K562 (cell line): ENCODE measurements around the gene TMEM92. TPM values are rescaled to one million over a fixed set of nuclear protein-coding genes. Genes with fewer than 3 reads are reported as not detected.
A peak's percentile ranks its signal among the peaks of the same experiment; 100 is the strongest.

Experiments
- ATAC-seq: fragments of 200-7000 bp; cut with Tn5 transposase; 3 replicates; pipeline ENCODE4 v1.9.1; 2020; ENCODE audit warnings: moderate library complexity
- BruUV-seq: library from RNA; stranded (reverse); fragments of 400-500 nt; replicated peaks from 2 replicates; lab custom pipeline; 2021; lab: Mats Ljungman, UMichigan
- CTCF ChIA-PET: fragments of 300-600 bp; formaldehyde crosslinking; extraction: SDS; loops from one replicate; lab custom pipeline; 2021; ENCODE audit warnings: low intra/inter-chr PET ratio; lab: Yijun Ruan, JAX
- POLR2A ChIA-PET: fragments of 300-600, 350-650 bp; sonication (Branson Sonifier 250); formaldehyde crosslinking; extraction: SDS; loops from one replicate; lab custom pipeline; 2021; ENCODE audit warnings: antibody characterized with exemption, inconsistent platforms; lab: Yijun Ruan, JAX
- DNase-seq, 4 experiments: peaks; one replicate each; pipeline versions ENCODE4 v3.0.0 to v3.0.0-alpha.2; 2011 to 2018; ENCODE audit warnings: low spot score in 3 of 4, mixed read lengths in 3 of 4; ENCODE audit errors: extremely low read depth in 1 of 4
- FAIRE-seq: peaks from 2 replicates; lab custom pipeline; 2011; peaks lifted over from hg19 to GRCh38; lab: Jason Lieb, UNC
- H2AFZ ChIP-seq: 2 replicates; pipeline ENCODE4 v1.6.0; 2011; ENCODE audit warnings: low read depth, low read length, control low read depth, inconsistent platforms
- H3K27ac ChIP-seq: fragments of 200-600 bp; 3 replicates; pipeline ENCODE4 v1.8.0; 2011; ENCODE audit warnings: low read depth, mild to moderate bottlenecking, control low read depth, inconsistent platforms, low read length, moderate library complexity, mixed read lengths; ENCODE audit errors: extremely low read depth
- H3K27me3 ChIP-seq, 2 experiments: fragments of 300-600 bp in 1 of 2; 2 replicates in 1 of 2; 3 replicates in 1 of 2; pipeline versions ENCODE4 v1.6.0 to v1.8.0; 2011; ENCODE audit warnings: inconsistent platforms in 2 of 2, low read length in 2 of 2, mild to moderate bottlenecking in 1 of 2, mixed read lengths in 1 of 2, moderate library complexity in 1 of 2; ENCODE audit not compliant: control insufficient read depth in 2 of 2, insufficient read depth in 2 of 2
- H3K36me3 ChIP-seq: fragments of 300-600 bp; 3 replicates; pipeline ENCODE4 v1.8.0; 2011; ENCODE audit warnings: mild to moderate bottlenecking, low read length, inconsistent platforms; ENCODE audit not compliant: control insufficient read depth, insufficient read depth
- H3K4me1 ChIP-seq, 2 experiments: fragments of 200-600 bp in 1 of 2; replicated peaks in 1 of 2; 2 replicates in 1 of 2; 3 replicates in 1 of 2; pipeline versions ENCODE4 v1.5.1 to v1.8.0; 2011; ENCODE audit warnings: inconsistent platforms in 2 of 2, low read length in 2 of 2, mild to moderate bottlenecking in 1 of 2, mixed read lengths in 1 of 2, moderate library complexity in 1 of 2; ENCODE audit not compliant: control insufficient read depth in 2 of 2, insufficient read depth in 2 of 2
- H3K4me2 ChIP-seq: 2 replicates; pipeline ENCODE4 v1.6.1; 2011; ENCODE audit warnings: low read length, control low read depth, inconsistent platforms, mixed read lengths; ENCODE audit not compliant: insufficient read depth
- H3K4me3 ChIP-seq: fragments of 200-600 bp; sonication (generic), shearing (Covaris generic); 2 replicates; pipeline ENCODE4 v1.5.1; 2016; ENCODE audit warnings: control low read depth, inconsistent platforms
- H3K79me2 ChIP-seq: fragments of 200-600 bp; 3 replicates; pipeline ENCODE4 v1.8.0; 2011; ENCODE audit warnings: low read length, inconsistent platforms; ENCODE audit not compliant: control insufficient read depth, insufficient read depth
- H3K9ac ChIP-seq, 2 experiments: 2 replicates each; pipeline versions ENCODE4 v1.6.0 to v1.6.1; 2011; ENCODE audit warnings: low read depth in 2 of 2, low read length in 2 of 2, control low read depth in 1 of 2, inconsistent platforms in 1 of 2, mild to moderate bottlenecking in 1 of 2, mixed read lengths in 1 of 2; ENCODE audit not compliant: insufficient read depth in 1 of 2
- H3K9me1 ChIP-seq: one replicate; pipeline ENCODE4 v1.6.0; 2011; ENCODE audit warnings: inconsistent platforms, mild to moderate bottlenecking, low read length, moderate library complexity; ENCODE audit not compliant: control insufficient read depth, insufficient read depth
- H3K9me3 ChIP-seq: replicated peaks from 2 replicates; pipeline ENCODE4 v1.5.1; 2011; ENCODE audit warnings: low read depth, low read length, inconsistent platforms; ENCODE audit not compliant: control insufficient read depth, insufficient read depth
- H4K20me1 ChIP-seq: replicated peaks from 2 replicates; pipeline ENCODE4 v1.6.1; 2011; ENCODE audit warnings: low read length, inconsistent platforms, mixed read lengths; ENCODE audit not compliant: control insufficient read depth, insufficient read depth
- BRF2 ChIP-seq: IDR thresholded peaks from 3 replicates; pipeline ENCODE4 v1.6.1; 2011; ENCODE audit warnings: borderline replicate concordance, mild to moderate bottlenecking; ENCODE audit not compliant: insufficient read length, insufficient read depth
- CBFA2T3 ChIP-seq: fragments of 450-650 bp; IDR thresholded peaks from 2 replicates; pipeline ENCODE4 v1.6.1; 2017
- HDGF ChIP-seq: fragments of 450-650 bp; IDR thresholded peaks from 2 replicates; pipeline ENCODE4 v1.6.1; 2016
- HEY1 ChIP-seq: fragments of 250-450 bp; sonication (Bioruptor Pico); IDR thresholded peaks from 2 replicates; pipeline ENCODE4 v1.5.0; 2020; ENCODE audit warnings: mild to moderate bottlenecking, moderate library complexity, borderline replicate concordance
- HNRNPH1 ChIP-seq: fragments of 200-400 bp; formaldehyde crosslinking; optimal IDR thresholded peaks from 2 replicates; pipeline ENCODE3; 2017; ENCODE audit warnings: low read depth, mild to moderate bottlenecking, low read length, moderate library complexity
- KLF13 ChIP-seq: fragments of 450-650 bp; IDR thresholded peaks from 2 replicates; pipeline ENCODE4 v1.6.1; 2016; ENCODE audit warnings: missing genetic modification characterization, low read depth, mild to moderate bottlenecking, missing compliant biosample characterization, moderate library complexity, borderline replicate concordance
- MEIS2 ChIP-seq: fragments of 450-650 bp; IDR thresholded peaks from 2 replicates; pipeline ENCODE4 v1.6.1; 2014; ENCODE audit warnings: mild to moderate bottlenecking; ENCODE audit not compliant: partially characterized antibody
- MTA3 ChIP-seq: fragments of 450-650 bp; formaldehyde crosslinking; IDR thresholded peaks from 2 replicates; pipeline ENCODE4 v1.6.1; 2017; ENCODE audit warnings: mild to moderate bottlenecking, borderline replicate concordance
- NR2C1 ChIP-seq, 2 experiments: fragments of 450-650 bp; IDR thresholded peaks; 2 replicates each; pipeline ENCODE4 v1.6.1; 2017; ENCODE audit warnings: mild to moderate bottlenecking in 2 of 2, antibody characterized with exemption in 1 of 2, inconsistent platforms in 1 of 2, missing compliant biosample characterization in 1 of 2, missing genetic modification characterization in 1 of 2
- NRF1 ChIP-seq, 2 experiments: fragments of 450-650 bp; IDR thresholded peaks in 1 of 2; conservative IDR thresholded peaks in 1 of 2; 2 replicates each; pipeline ENCODE4 v1.6.1; 2014; ENCODE audit warnings: mild to moderate bottlenecking in 2 of 2
- PCBP2 ChIP-seq: fragments of 200-400 bp; formaldehyde crosslinking; IDR thresholded peaks from 2 replicates; pipeline ENCODE4 v1.6.1; 2018; ENCODE audit warnings: low read length, low read depth, mild to moderate bottlenecking, moderate library complexity; ENCODE audit not compliant: poor library complexity, severe bottlenecking
- RBM25 ChIP-seq: fragments of 200-400 bp; formaldehyde crosslinking; IDR thresholded peaks from 2 replicates; pipeline ENCODE4 v1.6.1; 2018; ENCODE audit warnings: low read length, low read depth, moderate library complexity; ENCODE audit not compliant: severe bottlenecking
- TRIM24 ChIP-seq, 2 experiments: fragments of 450-650 bp; IDR thresholded peaks; 2 replicates each; pipeline ENCODE4 v1.6.1; 2016
- ZNF668 ChIP-seq: fragments of 250-450 bp; sonication (Bioruptor Pico); IDR thresholded peaks from 2 replicates; pipeline ENCODE4 v1.8.0; 2022; ENCODE audit warnings: mild to moderate bottlenecking, inconsistent platforms
- WGBS: fragments of 100-300 bp; shearing (Covaris generic); methylation state at CpG from one replicate; pipeline ENCODE4 v1.1.6; 2016; ENCODE audit warnings: low coverage, mixed read lengths; ENCODE audit not compliant: insufficient coverage; ENCODE audit errors: missing lambda C conversion rate; 5-methylcytosine and 5-hydroxymethylcytosine counted together
- in situ Hi-C: fragments of 300-500 bp; cut with MboI; formaldehyde crosslinking; loops from 4 replicates; pipeline ENCODE4 v1.15.0; 2018; ENCODE audit warnings: inconsistent platforms, mixed read lengths
- intact Hi-C: fragments of 100-400 bp; cut with micrococcal nuclease; formaldehyde crosslinking; loops from 2 replicates; pipeline ENCODE4 v1.14.2; 2022
- polyA plus RNA-seq, 8 experiments: library from polyadenylated mRNA; depleted of rRNA in 4 of 8; stranded (reverse) in 5 of 8; unstranded in 3 of 8; fragments of >200 nt; fragmentation: Nextera tagmentation in 2 of 8; fragmentation: Illumina TruSeq in 1 of 8; extraction: Ambion mirVana in 2 of 8; extraction: Trizol in 1 of 8; gene quantifications; 2 replicates each; pipeline versions ENCODE4 v1.2.1 to v1.2.3, GENCODE V29; 2011 to 2014; ENCODE audit warnings: inconsistent platforms in 1 of 8, missing spikeins in 1 of 8
- total RNA-seq, 7 experiments: library from RNA; depleted of rRNA in 6 of 7; stranded (reverse); fragments of >200 nt in 6 of 7; fragmentation: Illumina TruSeq in 2 of 7; extraction: Trizol in 2 of 7; gene quantifications; 2 replicates each; pipeline versions ENCODE4 v1.2.1 to v1.2.3, GENCODE V29; 2011 to 2021; ENCODE audit warnings: low replicate concordance in 1 of 7
- TF ChIP-seq, protein P1 (sequence below): sonication (generic); formaldehyde crosslinking; IDR thresholded peaks from 2 replicates; pipeline ENCODE4 v1.4.0; 2020; ENCODE audit warnings: mild to moderate bottlenecking, missing genetic modification reagents
- TF ChIP-seq, protein P2 (sequence below), 2 experiments: fragments of 450-650 bp; IDR thresholded peaks; 2 replicates each; pipeline ENCODE4 v1.6.1; 2016

Gene TMEM92
- total and polyA plus RNA-seq, 9 of the 15 experiments (the other 6 are each of a cell fraction or from before 2014, with no cell fraction given): 0.14 to 2.1 (median 0.40) TPM

DNA sequence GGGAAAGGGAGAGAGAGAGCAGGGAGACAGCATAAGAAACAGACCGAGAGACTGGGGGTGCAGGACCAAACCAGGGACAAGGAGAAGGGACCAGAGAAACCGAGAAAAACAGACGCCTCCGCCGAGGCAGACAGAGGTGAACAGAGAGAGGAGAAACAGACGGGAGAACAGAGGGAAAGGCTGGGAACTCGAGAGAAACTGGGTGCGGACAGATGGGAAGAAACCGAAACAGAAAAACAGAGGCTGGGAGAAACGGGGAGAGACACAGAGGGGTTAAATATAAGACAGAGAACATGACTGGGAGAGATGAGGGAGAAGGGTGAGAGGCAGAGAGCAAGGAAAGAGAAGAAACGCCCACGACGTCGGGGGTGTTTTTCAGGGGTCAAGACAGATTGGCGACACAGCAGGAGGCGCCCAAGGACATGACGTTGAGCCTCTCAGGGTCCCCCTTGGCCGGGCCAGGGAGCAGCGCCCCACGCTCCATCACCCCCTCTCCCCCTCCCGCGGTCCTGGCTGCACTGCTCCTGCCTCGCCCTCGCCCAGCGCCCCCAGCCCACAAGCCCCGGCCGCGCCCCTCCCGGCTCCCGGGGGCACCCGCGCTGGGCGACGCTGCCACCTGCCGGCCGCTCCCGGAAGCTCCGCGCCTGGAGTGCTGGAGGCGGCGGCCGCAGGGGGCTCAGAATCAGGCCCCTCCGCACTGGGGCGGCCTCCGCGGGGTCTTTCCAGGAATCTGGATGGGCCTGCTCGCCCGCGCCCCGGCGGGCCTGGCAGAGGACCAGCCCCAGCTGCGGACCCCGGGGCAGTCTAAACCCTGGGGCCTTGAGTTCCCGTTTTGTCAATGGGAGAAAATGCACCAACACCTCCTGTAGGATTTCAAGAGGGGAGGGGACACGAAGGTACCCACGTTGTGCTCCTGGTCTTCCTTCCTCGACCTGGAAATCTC, 1.3 kb upstream of the TMEM92 start:
- CTCF ChIA-PET: interaction anchor here (0.6 to 6.8 kb wide), 5 partner anchors 24 to 104 kb away, joined by 3 to 147 read pairs (median 3); partner anchors contain the start of gene COL1A1
- peak overlapping the region; percentile 35 for H3K4me3 ChIP-seq
- H3K9me1 ChIP-seq: no peaks in the 10 kb centered on the region
- peaks cover 0 to 16% of the 10 kb centered on the region in 2 experiments; a peak in 2 of 5 replicates for H3K27me3 ChIP-seq
- WGBS: 3% methylated on average over 40 of the region's 57 CpGs
- peak overlapping the region; percentile 92 for H2AFZ ChIP-seq
- H3K27ac ChIP-seq: no peak overlapping the region
- peak overlapping the region; percentile 34 to 81 for H3K9ac ChIP-seq
- ATAC-seq (peak; percentile 80), FAIRE-seq (no peak), DNase-seq (peak; percentile 58 to 81 (median 78))
- POLR2A ChIA-PET: interaction anchor here (1.3 kb wide), 1 partner anchor 19 kb away, joined by 3 read pairs; no protein-coding TSS in a partner anchor
- H3K79me2 ChIP-seq: no peaks in the 10 kb centered on the region
- H3K4me1 ChIP-seq: peaks cover 12 to 24% of the 10 kb centered on the region in 2 experiments
- no peaks in the 10 kb centered on the region for H3K36me3 ChIP-seq
- H3K4me2 ChIP-seq: peak overlapping the region; percentile 72
- H4K20me1 ChIP-seq: no peaks in the 10 kb centered on the region
- in situ Hi-C loops: loop anchor here (5.0 kb wide), 1 partner anchor 66 kb away; no protein-coding TSS in a partner anchor
- H3K9me3 ChIP-seq: no peaks in the 10 kb centered on the region
- no TSS peak for BruUV-seq
- intact Hi-C loops: no loop called here
- TF ChIP-seq RBM25 (peak; percentile 14), KLF13 (tag) (no peak), CBFA2T3 (no peak), ZNF668 (CRISPR knock-in tag) (no peak), HEY1 (CRISPR knock-in tag) (no peak), NRF1 (conservative IDR thresholded peaks at IDR 0.05 in 1 of 2, IDR thresholded peaks at IDR 0.05 in 1 of 2) (no peak), TRIM24 (IDR thresholded peaks at IDR 0.05) (0 out of 4 replicates have a peak, but pooled peaks of 1 of the 2 experiments have one; percentile 32), NR2C1 (IDR thresholded peaks at IDR 0.05) (no peak), NR2C1 (tag; IDR thresholded peaks at IDR 0.05) (no peak), HDGF (peak; percentile 92), HNRNPH1 (no peak), PCBP2 (no peak), MEIS2 (no peak), MTA3 (0 out of 2 replicates have a peak, but pooled peaks have one; percentile 24), BRF2 (no peak)
- TF ChIP-seq, protein P1, sequence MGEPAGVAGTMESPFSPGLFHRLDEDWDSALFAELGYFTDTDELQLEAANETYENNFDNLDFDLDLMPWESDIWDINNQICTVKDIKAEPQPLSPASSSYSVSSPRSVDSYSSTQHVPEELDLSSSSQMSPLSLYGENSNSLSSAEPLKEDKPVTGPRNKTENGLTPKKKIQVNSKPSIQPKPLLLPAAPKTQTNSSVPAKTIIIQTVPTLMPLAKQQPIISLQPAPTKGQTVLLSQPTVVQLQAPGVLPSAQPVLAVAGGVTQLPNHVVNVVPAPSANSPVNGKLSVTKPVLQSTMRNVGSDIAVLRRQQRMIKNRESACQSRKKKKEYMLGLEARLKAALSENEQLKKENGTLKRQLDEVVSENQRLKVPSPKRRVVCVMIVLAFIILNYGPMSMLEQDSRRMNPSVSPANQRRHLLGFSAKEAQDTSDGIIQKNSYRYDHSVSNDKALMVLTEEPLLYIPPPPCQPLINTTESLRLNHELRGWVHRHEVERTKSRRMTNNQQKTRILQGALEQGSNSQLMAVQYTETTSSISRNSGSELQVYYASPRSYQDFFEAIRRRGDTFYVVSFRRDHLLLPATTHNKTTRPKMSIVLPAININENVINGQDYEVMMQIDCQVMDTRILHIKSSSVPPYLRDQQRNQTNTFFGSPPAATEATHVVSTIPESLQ: no peak
- TF ChIP-seq, protein P2, sequence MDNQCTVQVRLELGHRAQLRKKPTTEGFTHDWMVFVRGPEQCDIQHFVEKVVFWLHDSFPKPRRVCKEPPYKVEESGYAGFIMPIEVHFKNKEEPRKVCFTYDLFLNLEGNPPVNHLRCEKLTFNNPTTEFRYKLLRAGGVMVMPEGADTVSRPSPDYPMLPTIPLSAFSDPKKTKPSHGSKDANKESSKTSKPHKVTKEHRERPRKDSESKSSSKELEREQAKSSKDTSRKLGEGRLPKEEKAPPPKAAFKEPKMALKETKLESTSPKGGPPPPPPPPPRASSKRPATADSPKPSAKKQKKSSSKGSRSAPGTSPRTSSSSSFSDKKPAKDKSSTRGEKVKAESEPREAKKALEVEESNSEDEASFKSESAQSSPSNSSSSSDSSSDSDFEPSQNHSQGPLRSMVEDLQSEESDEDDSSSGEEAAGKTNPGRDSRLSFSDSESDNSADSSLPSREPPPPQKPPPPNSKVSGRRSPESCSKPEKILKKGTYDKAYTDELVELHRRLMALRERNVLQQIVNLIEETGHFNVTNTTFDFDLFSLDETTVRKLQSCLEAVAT (IDR thresholded peaks at IDR 0.05): 0 out of 4 replicates have a peak, but pooled peaks have one; percentile 25 to 28
